ENCODE data around the gene EFNB3.

The EFNB3 gene

DNA sequence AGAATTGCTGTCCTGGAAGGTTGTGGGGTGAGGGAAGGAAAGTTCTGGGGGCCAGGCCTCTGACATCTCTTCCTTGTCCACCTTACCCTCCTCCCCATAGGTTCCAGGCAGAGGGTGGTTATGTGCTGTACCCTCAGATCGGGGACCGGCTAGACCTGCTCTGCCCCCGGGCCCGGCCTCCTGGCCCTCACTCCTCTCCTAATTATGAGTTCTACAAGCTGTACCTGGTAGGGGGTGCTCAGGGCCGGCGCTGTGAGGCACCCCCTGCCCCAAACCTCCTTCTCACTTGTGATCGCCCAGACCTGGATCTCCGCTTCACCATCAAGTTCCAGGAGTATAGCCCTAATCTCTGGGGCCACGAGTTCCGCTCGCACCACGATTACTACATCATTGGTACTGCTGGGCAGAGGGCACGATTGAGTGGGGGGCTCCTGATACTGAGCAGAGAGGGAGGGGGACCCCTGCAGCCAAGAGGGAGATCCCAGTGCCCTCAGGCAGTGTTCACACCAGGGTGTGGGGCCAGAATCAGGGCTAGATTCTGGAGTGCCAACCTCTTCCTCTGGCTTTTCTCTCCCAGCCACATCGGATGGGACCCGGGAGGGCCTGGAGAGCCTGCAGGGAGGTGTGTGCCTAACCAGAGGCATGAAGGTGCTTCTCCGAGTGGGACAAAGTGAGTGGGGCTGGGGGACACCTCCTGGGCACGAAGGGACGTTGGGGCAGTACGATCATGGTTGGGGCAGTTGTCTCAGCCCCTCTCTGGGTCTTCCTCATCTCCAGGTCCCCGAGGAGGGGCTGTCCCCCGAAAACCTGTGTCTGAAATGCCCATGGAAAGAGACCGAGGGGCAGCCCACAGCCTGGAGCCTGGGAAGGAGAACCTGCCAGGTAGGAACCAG lies 3.1 kb downstream of the EFNB3 start:
- Mint-ChIP-seq H3K9me3 (no peaks in the 10 kb centered on the region), H3K4me3 (no peak overlapping the region), H3K36me3 (ENCODE audit: low read depth) (peaks cover 6% of the 10 kb centered on the region), H3K27me3 (ENCODE audit: low read depth) (peaks cover 56% of the 10 kb centered on the region), H3K4me1 (ENCODE audit: low read depth) (peaks cover 19% of the 10 kb centered on the region), H3K27ac (no peak overlapping the region)

DNA sequence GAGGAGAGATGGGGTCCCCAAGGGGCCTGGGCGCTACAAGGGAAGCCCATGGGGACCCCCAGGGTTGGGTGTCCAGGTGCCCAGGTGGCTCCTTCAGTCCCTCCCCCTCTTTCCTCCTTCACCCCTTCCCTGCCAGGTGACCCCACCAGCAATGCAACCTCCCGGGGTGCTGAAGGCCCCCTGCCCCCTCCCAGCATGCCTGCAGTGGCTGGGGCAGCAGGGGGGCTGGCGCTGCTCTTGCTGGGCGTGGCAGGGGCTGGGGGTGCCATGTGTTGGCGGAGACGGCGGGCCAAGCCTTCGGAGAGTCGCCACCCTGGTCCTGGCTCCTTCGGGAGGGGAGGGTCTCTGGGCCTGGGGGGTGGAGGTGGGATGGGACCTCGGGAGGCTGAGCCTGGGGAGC lies 4.0 kb downstream of the EFNB3 start:
- no peak overlapping the region for H3K27ac Mint-ChIP-seq
- peaks cover 1% of the 10 kb centered on the region for H3K36me3 Mint-ChIP-seq (ENCODE audit: low read depth)
- no peak overlapping the region for H3K4me3 Mint-ChIP-seq
- H3K9me3 Mint-ChIP-seq: no peaks in the 10 kb centered on the region
- H3K27me3 Mint-ChIP-seq (ENCODE audit: low read depth): peaks cover 55% of the 10 kb centered on the region
- peaks cover 20% of the 10 kb centered on the region for H3K4me1 Mint-ChIP-seq (ENCODE audit: low read depth)

GRCh38 chr17:7710301-7710700 lies 5.3 kb downstream of the EFNB3 start:
- no peaks in the 10 kb centered on the region for H3K9me3 Mint-ChIP-seq
- peaks cover 54% of the 10 kb centered on the region for H3K27me3 Mint-ChIP-seq (ENCODE audit: low read depth)
- peaks cover 1% of the 10 kb centered on the region for H3K36me3 Mint-ChIP-seq (ENCODE audit: low read depth)
- no peak overlapping the region for H3K4me3 Mint-ChIP-seq
- peaks cover 16% of the 10 kb centered on the region for H3K4me1 Mint-ChIP-seq (ENCODE audit: low read depth)
- H3K27ac Mint-ChIP-seq: no peak overlapping the region

- Mint-ChIP-seq H3K36me3 (ENCODE audit: low read depth) (peaks cover under 1% of the 10 kb centered on the region), H3K27me3 (ENCODE audit: low read depth) (peaks cover 56% of the 10 kb centered on the region), H3K4me1 (ENCODE audit: low read depth) (peaks cover 13% of the 10 kb centered on the region), H3K4me3 (no peak overlapping the region), H3K27ac (no peak overlapping the region), H3K9me3 (no peaks in the 10 kb centered on the region)
Measured at GRCh38 chr17:7711051-7711755, 6.2 kb downstream of the EFNB3 start.

DNA sequence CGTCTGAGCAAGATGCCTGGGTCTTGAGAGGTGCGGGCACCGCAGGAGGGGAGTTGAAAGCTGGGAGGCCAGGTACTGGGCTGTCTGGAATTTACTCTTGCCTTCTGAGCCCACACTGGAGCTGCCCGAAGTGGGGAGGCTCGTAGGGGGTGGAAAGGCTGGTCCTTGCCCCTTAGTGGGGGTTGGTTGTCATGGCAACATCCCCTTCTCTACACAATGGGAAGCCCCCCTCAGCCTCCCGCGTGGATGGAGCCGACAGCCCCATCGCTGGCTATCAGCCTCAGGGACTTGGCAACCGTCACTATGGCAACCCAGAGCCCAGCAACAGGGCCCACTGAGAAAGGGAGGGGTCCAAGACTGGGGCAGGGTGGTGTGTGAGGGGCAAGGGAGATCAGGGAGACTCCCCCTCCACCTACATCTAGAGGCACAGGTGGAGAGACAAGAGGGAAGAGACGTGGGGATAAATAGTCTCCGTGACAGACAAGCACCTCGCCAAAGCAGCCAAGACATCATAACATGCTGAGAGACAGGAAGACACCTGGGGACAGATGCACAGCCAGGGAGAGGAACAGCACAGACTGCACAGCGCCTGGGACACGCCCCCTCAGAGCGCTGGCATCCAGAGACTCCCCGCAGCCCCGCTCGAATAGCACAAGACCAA lies 7.2 kb downstream of the EFNB3 start:
- Mint-ChIP-seq H3K36me3 (ENCODE audit: low read depth) (no peaks in the 10 kb centered on the region), H3K4me1 (ENCODE audit: low read depth) (peaks cover 13% of the 10 kb centered on the region), H3K27ac (no peak overlapping the region), H3K27me3 (ENCODE audit: low read depth) (peaks cover 56% of the 10 kb centered on the region), H3K9me3 (no peaks in the 10 kb centered on the region), H3K4me3 (no peak overlapping the region)

GRCh38 chr17:7713782-7714181 lies 8.8 kb downstream of the EFNB3 start:
- peaks cover 62% of the 10 kb centered on the region for H3K27me3 Mint-ChIP-seq (ENCODE audit: low read depth)
- no peaks in the 10 kb centered on the region for H3K9me3 Mint-ChIP-seq
- H3K4me1 Mint-ChIP-seq (ENCODE audit: low read depth): peaks cover 23% of the 10 kb centered on the region
- no peaks in the 10 kb centered on the region for H3K36me3 Mint-ChIP-seq (ENCODE audit: low read depth)
- no peak overlapping the region for H3K4me3 Mint-ChIP-seq
- H3K27ac Mint-ChIP-seq: no peak overlapping the region

DNA sequence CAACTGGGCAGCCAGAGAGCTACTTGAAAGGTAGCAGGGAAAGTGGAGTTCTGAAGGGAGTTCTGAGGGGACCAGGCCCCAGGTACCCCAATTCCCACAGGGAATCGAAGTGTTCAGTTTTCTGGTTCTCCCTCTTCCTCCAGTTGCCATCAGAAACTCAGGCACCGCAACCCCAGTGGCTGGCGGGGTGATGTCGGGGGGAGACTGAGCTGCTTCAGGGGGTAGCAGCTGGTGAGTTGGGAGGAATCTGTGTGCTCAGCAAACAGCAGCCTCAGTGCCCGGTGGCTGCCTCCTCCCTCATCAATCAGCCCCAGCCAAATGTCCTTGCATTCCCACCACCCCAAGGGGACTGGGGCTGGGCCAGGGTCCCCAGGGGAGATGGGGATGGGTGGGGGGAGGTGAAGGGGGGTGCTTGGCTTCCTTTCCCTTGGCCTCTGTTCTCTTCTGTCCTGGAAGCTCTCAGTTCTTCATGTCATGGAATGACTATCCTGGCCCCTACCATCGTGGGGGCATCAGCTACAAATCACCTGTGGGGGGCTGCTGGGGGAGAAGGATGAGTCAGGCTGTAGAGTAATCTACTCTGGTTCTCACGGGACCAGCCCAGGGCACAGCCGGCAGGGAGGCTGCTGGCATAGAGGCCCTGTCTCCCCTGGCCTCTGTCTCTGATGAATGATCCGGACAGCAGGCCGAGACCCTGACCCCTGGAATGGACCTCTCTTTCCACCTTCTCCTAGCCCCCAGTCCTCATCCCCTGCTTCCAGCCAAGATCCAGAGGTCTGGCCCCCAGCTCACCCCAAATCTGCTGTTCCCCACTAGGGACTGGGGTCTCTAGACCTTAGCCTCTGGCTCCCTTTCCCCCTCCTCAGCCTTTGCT lies 10.0 kb downstream of the EFNB3 start:
- Mint-ChIP-seq H3K27me3 (ENCODE audit: low read depth) (peaks cover 73% of the 10 kb centered on the region), H3K27ac (no peak overlapping the region), H3K4me3 (no peak overlapping the region), H3K4me1 (ENCODE audit: low read depth) (peaks cover 22% of the 10 kb centered on the region), H3K36me3 (ENCODE audit: low read depth) (no peaks in the 10 kb centered on the region), H3K9me3 (no peaks in the 10 kb centered on the region)

- Mint-ChIP-seq H3K27me3 (ENCODE audit: low read depth) (peaks cover 81% of the 10 kb centered on the region), H3K4me1 (ENCODE audit: low read depth) (peaks cover 12% of the 10 kb centered on the region), H3K36me3 (ENCODE audit: low read depth) (no peaks in the 10 kb centered on the region), H3K4me3 (no peak overlapping the region), H3K27ac (no peak overlapping the region), H3K9me3 (no peaks in the 10 kb centered on the region)
Measured at GRCh38 chr17:7715936-7716886, 11.2 kb downstream of the EFNB3 start.

DNA sequence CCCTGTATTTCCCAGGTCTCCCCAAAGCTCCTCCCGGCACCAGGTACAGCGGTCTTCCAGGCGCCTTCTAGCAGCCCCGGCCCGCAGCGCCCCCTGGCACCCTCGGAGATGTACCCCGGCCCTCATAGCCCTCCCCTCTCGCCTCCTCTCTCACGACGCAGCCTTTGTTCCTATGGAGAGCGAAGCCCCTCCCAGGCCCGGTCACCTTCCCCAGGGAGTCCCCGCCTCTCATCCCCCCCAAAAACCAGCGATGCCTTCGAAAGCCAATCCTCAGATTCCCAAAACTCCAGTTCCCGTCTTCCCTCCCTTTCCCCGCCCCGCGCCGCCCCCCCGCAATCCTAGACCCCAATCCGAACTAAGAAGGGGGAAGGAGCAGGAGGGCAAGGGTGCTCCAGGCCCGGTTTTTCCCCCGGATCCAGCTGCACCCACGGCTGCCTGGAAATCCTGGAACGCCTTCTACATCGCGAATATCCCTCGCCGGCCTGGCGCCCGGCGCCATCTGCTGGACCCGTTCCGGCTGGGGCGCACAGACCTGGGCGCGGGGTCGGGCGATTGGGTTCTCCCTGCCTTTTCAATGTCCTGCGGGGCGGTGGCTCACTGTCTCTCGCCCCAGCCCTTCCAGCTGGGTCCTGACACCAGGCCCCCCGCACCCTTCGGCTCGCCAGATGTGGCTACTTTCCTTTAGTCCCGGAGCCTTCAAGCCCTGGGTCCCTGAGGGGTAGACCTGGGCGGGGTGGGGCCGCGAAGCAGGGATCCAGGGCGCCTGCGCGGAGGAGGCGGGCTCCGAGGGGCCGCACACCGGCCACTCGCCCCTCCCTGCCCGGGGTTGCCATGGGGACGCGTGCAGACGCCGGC lies 12.1 kb downstream of the EFNB3 start, which contains the start of gene DNAH2:
Gene DNAH2, plus strand, starts transcription at position 844 of the 855 bp plus-strand sequence. CDS start 1,991 bp downstream, outside the sequence.
- no peak within 1 kb of the TSS for H3K27ac Mint-ChIP-seq
- peaks cover 81% of the 10 kb centered on the region for H3K27me3 Mint-ChIP-seq (ENCODE audit: low read depth)
- H3K9me3 Mint-ChIP-seq: no peaks in the 10 kb centered on the region
- peak within 1 kb of the TSS; percentile 79 for H3K4me3 Mint-ChIP-seq
- H3K36me3 Mint-ChIP-seq (ENCODE audit: low read depth): no peaks in the 10 kb centered on the region
- peaks cover 11% of the 10 kb centered on the region for H3K4me1 Mint-ChIP-seq (ENCODE audit: low read depth)

DNA sequence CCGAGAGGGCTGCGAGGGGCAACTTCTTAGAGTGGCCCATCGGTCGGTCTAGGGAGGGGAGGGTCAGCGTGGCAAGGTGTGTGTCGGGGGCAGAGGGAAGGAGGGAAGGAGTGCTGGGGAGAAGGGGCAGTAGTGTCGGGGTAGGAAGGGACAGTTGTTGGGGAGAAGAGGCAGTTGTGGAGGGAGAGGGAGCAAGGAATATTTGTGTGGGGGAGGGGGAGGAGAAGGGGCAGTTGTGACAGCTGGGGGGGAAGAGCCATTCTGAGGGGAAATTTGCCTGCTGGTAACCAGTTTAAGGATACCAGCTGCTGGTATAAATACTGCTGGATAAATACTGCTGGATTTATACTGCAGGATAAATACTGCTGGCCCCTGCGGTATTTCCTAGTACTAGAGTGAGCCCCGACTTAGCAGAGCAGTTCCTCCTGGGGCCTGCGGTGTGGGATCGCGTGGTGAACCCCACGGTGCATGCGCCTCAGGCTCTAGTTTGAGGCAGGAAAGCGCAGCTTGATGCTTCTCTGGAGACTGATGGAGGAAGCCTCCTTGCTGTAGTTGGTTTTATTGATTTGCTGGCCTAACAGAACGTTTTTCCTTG lies 12.9 kb downstream of the EFNB3 start:
- Mint-ChIP-seq H3K9me3 (no peaks in the 10 kb centered on the region), H3K36me3 (ENCODE audit: low read depth) (no peaks in the 10 kb centered on the region), H3K27me3 (ENCODE audit: low read depth) (peaks cover 78% of the 10 kb centered on the region), H3K4me1 (ENCODE audit: low read depth) (peaks cover 11% of the 10 kb centered on the region), H3K27ac (no peak overlapping the region), H3K4me3 (peak overlapping the region; percentile 71)

DNA sequence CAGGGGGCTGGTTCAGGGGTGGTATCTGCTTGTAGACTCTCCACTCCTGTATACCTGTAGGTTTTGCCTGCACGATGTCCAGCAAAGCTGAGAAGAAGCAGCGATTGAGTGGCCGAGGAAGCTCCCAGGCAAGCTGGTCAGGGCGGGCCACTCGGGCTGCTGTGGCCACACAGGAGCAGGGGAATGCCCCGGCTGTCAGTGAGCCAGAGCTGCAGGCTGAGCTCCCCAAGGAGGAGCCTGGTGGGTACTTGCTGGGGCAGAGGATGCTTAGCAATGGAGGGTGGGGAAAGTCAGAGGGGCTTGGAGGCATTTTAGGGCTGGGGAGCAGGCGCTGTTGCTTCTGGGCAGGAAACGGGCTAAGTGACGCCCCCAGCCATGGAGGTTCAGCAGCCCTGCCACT lies 14.7 kb downstream of the EFNB3 start:
- Mint-ChIP-seq H3K27ac (no peak overlapping the region), H3K4me3 (no peak overlapping the region), H3K4me1 (ENCODE audit: low read depth) (peaks cover 9% of the 10 kb centered on the region), H3K9me3 (no peaks in the 10 kb centered on the region), H3K36me3 (ENCODE audit: low read depth) (no peaks in the 10 kb centered on the region), H3K27me3 (ENCODE audit: low read depth) (peaks cover 71% of the 10 kb centered on the region)

- H3K4me1 Mint-ChIP-seq (ENCODE audit: low read depth): peaks cover 9% of the 10 kb centered on the region
- no peaks in the 10 kb centered on the region for H3K36me3 Mint-ChIP-seq (ENCODE audit: low read depth)
- H3K9me3 Mint-ChIP-seq: no peaks in the 10 kb centered on the region
- no peak overlapping the region for H3K4me3 Mint-ChIP-seq
- peaks cover 70% of the 10 kb centered on the region for H3K27me3 Mint-ChIP-seq (ENCODE audit: low read depth)
- no peak overlapping the region for H3K27ac Mint-ChIP-seq
Measured at GRCh38 chr17:7720125-7720524, 15.1 kb downstream of the EFNB3 start.
